ENCODE results near the gene NMBR.
"Not testable (repeated sequence)": the region's sequence is repeated elsewhere in the genome, so short reads cannot be mapped to it uniquely, and the experiment has no call there.

NMBR gene

DNA sequence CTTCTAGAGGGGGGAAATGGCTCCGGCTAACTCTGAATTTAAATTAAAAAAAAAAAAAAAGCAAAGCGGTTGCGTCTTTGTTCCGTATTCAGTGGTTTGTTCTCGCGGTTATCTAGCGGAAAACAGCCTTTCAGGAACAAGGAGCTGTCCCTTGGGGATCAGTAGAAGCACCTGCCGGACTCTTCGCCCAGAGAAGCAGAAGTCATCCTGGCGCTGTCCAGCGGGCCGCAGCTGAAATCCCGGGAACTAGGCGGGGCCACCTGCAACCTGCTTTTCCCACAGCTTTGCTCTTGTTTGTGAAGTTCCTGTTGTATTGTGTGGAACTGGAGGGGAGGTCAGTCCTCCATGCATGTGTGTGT, 58.1 kb downstream of the NMBR start:
- no peak for DNase-seq (ENCODE audit: insufficient read length)
- FAIRE-seq, result no peak

DNA sequence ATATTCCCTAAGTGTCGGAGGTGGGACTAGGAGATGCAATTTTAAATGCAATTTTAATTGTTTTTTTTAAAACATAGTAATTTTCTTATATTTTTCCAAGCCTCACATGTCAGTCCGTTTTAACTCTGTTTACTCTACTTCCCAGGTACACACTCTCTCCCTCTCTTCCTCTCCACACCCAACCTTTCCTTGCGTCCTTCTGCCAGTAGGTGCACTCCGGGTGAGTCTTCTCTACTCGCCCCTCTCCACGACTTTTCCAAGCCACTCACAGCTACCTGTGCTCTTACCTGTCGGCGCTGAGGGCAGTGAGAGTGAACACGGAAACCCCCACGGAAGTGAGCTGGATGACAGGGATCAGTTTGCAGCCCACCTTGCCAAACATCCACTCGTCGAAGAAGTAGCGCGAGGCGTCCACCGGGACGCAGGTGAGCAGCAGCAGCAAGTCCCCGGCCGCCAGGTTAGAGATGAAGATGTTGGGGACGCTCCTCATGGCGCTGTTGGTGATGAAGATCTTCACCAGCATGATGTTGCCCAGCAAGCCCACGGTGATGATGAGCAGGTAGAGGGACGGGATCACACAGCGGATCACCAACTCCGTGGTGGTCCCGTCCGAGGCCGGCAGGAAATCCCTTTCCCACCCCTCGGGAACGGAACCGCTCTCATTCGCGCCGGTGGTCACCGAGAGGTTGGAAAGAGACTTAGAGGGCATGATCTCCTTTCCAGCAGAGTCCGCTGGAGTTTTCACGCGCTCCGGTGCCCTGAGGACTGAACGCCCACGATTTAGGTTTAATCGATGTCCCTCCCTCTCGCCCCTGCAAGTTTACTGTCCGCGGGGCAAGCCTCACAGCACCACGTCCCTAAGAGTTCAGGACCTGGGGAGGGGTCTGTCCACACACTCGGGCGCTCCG, 58.7 kb downstream of the NMBR start:
- FAIRE-seq, result no peak
- DNase-seq (ENCODE audit: insufficient read length), result no peak
- TF ChIP-seq TAF1 (IDR thresholded peaks at IDR 0.05; ENCODE audit: borderline replicate concordance, low read depth, low read length) (no peak), POLR2AphosphoS5 (IDR thresholded peaks at IDR 0.05; ENCODE audit: low read depth, low read length) (no peak), POLR2A (IDR thresholded peaks at IDR 0.05; ENCODE audit: low read depth, low read length) (no peak)

More for the DNA sequence above, 58.1 kb downstream of the NMBR start:
- no peak for TF ChIP-seq POLR2AphosphoS5 (IDR thresholded peaks at IDR 0.05; ENCODE audit: low read depth, low read length)
- no peak for TF ChIP-seq TAF1 (IDR thresholded peaks at IDR 0.05; ENCODE audit: borderline replicate concordance, low read depth, low read length)
- no peak for TF ChIP-seq POLR2A (IDR thresholded peaks at IDR 0.05; ENCODE audit: low read depth, low read length)

DNA sequence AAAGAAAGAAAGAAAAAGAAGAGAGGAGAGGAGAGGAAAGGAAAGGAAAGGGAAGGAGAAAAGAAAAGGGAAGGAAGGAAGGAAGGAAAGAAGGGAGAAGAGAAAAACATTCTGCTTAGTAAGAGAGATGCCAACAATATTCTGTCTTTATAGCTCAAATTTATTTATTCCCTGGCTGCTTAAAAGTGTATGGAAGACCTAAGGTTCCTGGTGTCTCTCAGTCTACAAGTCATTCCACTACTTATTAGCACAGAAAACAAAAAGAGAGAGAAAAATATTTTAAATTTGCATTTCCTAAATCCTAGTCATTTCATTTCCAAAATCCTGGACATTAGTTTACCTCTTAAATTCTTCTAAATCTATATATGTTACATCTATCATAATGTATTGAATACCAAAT, 67.8 kb downstream of the NMBR start:
- FAIRE-seq (no peak), DNase-seq (ENCODE audit: insufficient read length) (no peak)
- TF ChIP-seq POLR2A (IDR thresholded peaks at IDR 0.05; ENCODE audit: low read depth, low read length) (no peak), POLR2AphosphoS5 (IDR thresholded peaks at IDR 0.05; ENCODE audit: low read depth, low read length) (no peak), TAF1 (IDR thresholded peaks at IDR 0.05; ENCODE audit: borderline replicate concordance, low read depth, low read length) (no peak)

DNA sequence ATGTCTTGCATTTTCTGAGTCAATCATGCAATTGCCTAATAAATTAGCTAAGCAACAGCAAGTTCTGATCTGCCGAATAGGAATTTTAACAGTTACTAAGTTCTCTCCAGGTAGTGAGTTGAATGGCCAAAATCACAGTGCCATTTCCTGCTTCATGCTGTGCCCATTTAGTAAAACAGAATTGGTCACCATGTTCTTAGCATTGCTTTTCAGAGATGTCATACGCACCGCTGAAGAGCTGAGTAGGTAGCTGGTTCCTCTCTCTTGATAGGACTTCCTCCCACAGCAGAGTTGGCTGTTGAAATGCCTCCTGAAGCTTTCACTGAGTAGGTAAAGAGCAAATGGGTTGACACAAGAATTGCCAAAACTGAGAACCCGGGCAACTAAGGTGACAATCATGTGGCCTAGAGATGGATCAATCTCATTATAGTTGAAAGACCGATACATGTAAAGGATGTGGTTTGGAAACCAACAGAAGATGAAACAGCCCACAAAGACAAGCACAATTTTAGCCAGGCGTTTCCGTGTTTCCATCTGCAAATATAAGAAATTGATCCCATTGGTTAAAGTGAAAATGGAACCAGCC, 71.3 kb downstream of the NMBR start:
- no peak for TF ChIP-seq POLR2AphosphoS5 (IDR thresholded peaks at IDR 0.05; ENCODE audit: low read depth, low read length)
- no peak for TF ChIP-seq POLR2A (IDR thresholded peaks at IDR 0.05; ENCODE audit: low read depth, low read length)
- no peak for TF ChIP-seq TAF1 (IDR thresholded peaks at IDR 0.05; ENCODE audit: borderline replicate concordance, low read depth, low read length)
- FAIRE-seq (no peak), DNase-seq (ENCODE audit: insufficient read length) (no peak)

DNA sequence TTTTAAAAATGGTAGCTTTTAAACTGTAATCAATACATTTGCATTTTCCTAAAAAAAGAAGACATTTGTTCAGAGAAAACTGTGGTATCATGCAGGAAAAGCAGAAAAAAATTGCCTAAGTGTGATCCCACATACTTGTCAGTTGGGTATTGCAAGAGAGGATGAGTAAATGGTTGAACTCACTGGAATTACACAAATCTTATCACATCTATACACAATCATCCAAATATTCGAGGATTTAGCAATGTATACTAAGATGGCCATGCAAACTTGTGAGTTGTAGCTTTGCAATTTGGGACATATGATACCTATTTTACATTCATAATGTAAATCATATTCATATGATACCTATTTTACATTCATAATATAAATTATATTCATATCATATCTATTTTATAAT, 72.4 kb downstream of the NMBR start:
- no peak for FAIRE-seq
- no peak for DNase-seq (ENCODE audit: insufficient read length)
- TF ChIP-seq POLR2A (IDR thresholded peaks at IDR 0.05; ENCODE audit: low read depth, low read length) (no peak), TAF1 (IDR thresholded peaks at IDR 0.05; ENCODE audit: borderline replicate concordance, low read depth, low read length) (no peak), POLR2AphosphoS5 (IDR thresholded peaks at IDR 0.05; ENCODE audit: low read depth, low read length) (no peak)

DNA sequence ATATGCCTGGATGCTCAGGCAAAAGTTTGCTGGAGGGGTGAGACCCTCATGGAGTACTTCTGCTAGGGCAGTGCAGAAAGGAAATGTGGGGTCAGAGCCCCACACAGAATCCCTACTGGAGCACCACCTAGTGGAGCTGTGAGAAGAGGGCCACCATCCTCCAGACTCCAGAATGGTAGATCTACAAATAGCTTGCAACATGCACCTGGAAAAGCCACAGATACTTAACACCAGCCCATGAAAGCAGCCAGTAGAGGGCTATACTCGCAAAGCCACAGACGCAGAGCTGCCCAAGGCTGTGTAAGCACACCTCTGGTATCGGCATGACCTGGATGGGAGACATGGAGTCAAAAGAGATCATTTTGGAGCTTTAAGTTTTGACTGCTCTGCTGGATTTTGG, 74.9 kb downstream of the NMBR start:
- FAIRE-seq (no peak), DNase-seq (ENCODE audit: insufficient read length) (no peak)
- TF ChIP-seq TAF1 (IDR thresholded peaks at IDR 0.05; ENCODE audit: borderline replicate concordance, low read depth, low read length) (no peak), POLR2AphosphoS5 (IDR thresholded peaks at IDR 0.05; ENCODE audit: low read depth, low read length) (no peak), POLR2A (IDR thresholded peaks at IDR 0.05; ENCODE audit: low read depth, low read length) (no peak)

DNA sequence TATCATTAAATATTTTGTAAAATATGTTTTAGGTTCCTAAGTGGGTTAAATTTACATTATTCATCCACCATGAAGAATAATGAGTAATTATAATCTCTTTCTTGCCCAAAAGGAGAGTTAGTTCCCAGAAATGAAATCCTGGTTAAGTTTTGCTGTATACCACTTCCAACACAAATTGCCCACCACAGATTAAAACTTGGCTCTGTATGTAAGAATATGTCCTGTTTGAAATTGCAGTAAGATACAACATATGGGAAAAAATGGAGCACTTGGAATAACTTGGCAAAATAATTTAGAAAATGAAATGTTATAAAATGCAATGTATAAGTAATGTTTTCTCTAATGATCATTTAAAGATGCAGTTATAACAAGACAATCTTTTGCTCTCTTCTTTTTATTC, 78.5 kb downstream of the NMBR start:
- no peak for DNase-seq (ENCODE audit: insufficient read length)
- TF ChIP-seq POLR2A (IDR thresholded peaks at IDR 0.05; ENCODE audit: low read depth, low read length) (no peak), POLR2AphosphoS5 (IDR thresholded peaks at IDR 0.05; ENCODE audit: low read depth, low read length) (no peak), TAF1 (IDR thresholded peaks at IDR 0.05; ENCODE audit: borderline replicate concordance, low read depth, low read length) (no peak)
- no peak for FAIRE-seq

DNA sequence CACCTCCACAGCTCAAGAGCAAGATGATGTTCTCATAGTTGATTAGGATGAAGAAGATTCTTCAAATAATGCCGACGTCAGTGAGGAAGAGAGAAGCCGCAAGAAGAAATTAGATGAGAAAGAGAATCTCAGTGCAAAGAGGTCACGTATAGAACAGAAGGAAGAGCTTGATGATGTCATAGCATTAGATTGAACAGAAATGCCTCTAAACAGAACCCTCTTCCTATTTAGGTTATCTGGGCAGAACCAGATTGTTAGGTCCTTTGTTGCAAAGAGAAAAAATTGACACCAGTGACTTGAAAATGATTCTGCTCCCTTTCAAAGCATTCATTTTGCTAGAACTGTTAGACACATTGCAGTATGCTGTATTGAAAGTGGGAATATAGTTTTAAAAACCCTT, 84.1 kb downstream of the NMBR start:
- DNase-seq (ENCODE audit: insufficient read length); FAIRE-seq: not testable (repeated sequence)

DNA sequence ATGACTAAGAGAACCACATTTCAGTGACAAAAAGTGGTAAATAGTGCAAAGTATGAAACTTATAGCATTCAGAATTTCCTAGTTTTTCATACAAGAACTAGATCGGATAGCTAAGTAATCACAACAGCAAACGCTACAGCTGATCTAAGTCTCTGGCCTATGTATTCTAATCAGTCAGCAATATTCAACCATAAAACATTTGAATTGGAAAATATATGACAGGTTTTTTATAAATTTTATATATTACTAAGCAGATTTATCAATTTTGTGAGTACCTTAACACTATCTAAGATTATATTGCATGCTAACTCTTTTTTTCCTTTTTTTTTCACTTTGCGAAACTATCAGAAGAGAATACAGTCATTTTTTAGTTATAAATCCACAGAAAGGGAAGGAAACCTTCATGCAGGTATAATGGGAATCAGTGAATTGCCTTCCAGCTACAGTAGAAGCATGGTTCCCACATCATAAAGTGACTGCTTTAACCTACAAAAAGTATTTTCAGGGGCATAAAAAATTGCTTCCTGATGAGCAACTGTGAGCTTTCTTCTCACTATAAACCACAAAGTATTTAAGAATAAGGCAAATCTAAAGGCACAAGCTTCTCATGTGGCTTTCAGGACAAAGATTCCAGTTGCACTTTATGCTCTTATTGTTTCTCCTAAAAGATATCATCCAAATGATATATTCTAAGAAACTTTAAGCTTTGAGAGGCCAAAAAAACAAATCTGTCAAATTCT, 88.2 kb downstream of the NMBR start:
- FAIRE-seq, result no peak
- no peak for DNase-seq (ENCODE audit: insufficient read length)
- TF ChIP-seq POLR2A (IDR thresholded peaks at IDR 0.05; ENCODE audit: low read depth, low read length), result no peak
- TF ChIP-seq POLR2AphosphoS5 (IDR thresholded peaks at IDR 0.05; ENCODE audit: low read depth, low read length), result no peak
- TF ChIP-seq TAF1 (IDR thresholded peaks at IDR 0.05; ENCODE audit: borderline replicate concordance, low read depth, low read length), result no peak

DNA sequence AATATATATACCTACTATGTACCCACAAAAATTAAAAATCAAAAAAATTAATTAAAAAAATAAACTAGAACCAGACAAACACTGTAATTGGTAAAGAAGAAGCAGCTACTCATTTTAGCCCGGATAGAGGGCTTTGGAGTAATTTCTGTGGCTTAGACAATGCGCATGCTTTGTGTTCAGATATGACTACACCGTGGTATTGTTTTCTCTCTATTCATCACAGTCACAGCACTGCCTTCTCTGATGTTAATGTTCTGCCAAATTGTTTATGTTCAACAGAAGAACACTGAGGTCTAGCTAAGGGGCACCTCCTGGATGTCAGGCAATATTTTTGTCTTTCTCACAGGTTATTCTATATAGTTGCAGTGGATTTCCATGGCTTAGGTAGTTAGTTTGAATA, 91.7 kb downstream of the NMBR start:
- no peak for FAIRE-seq
- DNase-seq (ENCODE audit: insufficient read length), result no peak
- TF ChIP-seq POLR2AphosphoS5 (IDR thresholded peaks at IDR 0.05; ENCODE audit: low read depth, low read length) (no peak), TAF1 (IDR thresholded peaks at IDR 0.05; ENCODE audit: borderline replicate concordance, low read depth, low read length) (no peak), POLR2A (IDR thresholded peaks at IDR 0.05; ENCODE audit: low read depth, low read length) (no peak)

DNA sequence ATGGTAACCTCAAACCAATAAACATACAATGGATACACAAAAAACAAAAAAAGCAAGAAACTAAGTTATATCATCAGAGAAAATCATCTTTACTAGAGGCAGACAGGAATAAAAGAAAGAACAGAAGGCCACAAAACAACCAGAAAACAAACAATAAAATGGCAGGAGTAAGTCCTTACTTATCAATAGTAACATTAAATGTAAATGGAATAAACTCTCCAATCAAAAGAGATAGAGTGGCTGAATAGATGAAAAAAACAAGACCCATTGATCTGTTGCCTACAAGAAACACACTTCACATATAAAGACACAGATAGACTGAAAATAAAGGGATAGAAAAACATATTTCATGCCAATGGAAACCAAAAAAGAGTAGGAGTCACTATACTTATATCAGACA, 95.5 kb downstream of the NMBR start:
- FAIRE-seq (no peak), DNase-seq (ENCODE audit: insufficient read length) (no peak)
- TF ChIP-seq POLR2A (IDR thresholded peaks at IDR 0.05; ENCODE audit: low read depth, low read length) (no peak), TAF1 (IDR thresholded peaks at IDR 0.05; ENCODE audit: borderline replicate concordance, low read depth, low read length) (no peak), POLR2AphosphoS5 (IDR thresholded peaks at IDR 0.05; ENCODE audit: low read depth, low read length) (no peak)

DNA sequence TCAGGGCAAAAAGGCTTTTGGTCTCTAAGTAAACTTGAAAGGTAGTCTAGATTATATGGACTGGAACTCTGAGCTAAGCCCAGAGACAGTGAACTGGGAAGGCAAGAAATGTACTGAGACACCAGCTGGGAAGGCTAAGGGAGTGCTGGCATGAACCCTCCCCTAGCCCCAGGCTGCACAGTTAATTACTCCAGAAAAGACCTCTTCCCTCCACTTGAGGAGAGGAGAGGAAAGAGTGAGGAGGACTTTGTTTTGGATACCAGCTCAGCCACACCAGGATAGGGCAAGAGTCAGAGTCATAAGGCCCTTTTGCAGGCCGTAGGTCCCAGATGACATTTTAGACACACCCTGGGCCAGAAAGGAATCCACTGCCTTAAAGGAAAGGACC, 98.3 kb downstream of the NMBR start:
- no peak for TF ChIP-seq POLR2AphosphoS5 (IDR thresholded peaks at IDR 0.05; ENCODE audit: low read depth, low read length)
- no peak for TF ChIP-seq TAF1 (IDR thresholded peaks at IDR 0.05; ENCODE audit: borderline replicate concordance, low read depth, low read length)
- no peak for TF ChIP-seq POLR2A (IDR thresholded peaks at IDR 0.05; ENCODE audit: low read depth, low read length)
- FAIRE-seq (no peak), DNase-seq (ENCODE audit: insufficient read length) (no peak)

Data from GM12892 (cell line).